ENCODE measurements around the gene UNC13D.
"Not testable (repeated sequence)": the region's sequence is repeated elsewhere in the genome, so short reads cannot be mapped to it uniquely, and the experiment has no call there.

The UNC13D gene

DNA sequence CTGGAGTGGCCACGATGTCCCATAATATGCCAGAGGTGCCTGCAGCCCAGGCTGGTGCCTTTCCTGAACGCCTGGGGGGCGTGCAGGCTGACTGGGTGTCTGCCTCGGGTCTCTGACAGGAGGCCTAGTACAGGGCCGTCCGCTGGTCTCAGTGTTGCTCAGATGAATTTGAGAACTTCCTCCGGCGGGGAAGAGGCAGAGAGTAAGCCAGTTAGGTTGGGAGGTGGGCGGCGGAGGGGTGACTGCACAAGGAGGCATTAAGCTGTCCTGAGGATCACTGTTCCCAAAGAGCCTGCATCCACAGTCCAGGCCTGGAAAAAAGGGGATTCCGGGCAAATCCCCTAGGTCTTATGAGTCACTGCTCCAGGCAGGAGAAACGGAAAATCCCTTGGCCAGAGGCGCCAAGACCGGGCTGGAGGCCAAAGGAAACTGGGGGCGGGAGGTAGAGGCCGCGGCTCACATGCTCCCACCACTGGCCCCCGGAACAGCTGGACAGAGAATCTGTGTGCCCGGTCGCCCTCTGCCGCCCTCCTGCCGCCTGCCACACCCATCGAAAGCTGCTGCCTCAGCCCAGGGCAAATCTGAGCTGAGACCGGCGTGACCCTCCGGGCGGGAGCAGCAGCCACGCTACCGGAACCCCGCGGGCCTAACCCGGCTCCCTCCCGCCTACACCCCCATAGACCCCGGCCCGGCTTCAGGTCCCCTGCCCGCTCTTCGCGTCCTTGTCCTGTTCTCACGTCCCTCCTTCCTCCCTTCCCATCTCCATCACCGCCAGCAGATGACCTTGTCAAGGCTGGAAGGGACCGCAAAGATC lies 32.9 kb upstream of the UNC13D start:
- DNase-seq (ENCODE audit: low spot score in 2 of 2): peak in 1 of 2 donors; percentile 76
- H3K4me3 Mint-ChIP-seq: peak overlapping the region; percentile 85
- peaks cover 38% of the 10 kb centered on the region for H3K4me1 Mint-ChIP-seq
- H3K27ac Mint-ChIP-seq: peak overlapping the region; percentile 91
- H3K9me3 Mint-ChIP-seq: no peaks in the 10 kb centered on the region
- H3K36me3 Mint-ChIP-seq: peaks cover 11% of the 10 kb centered on the region
- peak; percentile 53 for ATAC-seq

DNA sequence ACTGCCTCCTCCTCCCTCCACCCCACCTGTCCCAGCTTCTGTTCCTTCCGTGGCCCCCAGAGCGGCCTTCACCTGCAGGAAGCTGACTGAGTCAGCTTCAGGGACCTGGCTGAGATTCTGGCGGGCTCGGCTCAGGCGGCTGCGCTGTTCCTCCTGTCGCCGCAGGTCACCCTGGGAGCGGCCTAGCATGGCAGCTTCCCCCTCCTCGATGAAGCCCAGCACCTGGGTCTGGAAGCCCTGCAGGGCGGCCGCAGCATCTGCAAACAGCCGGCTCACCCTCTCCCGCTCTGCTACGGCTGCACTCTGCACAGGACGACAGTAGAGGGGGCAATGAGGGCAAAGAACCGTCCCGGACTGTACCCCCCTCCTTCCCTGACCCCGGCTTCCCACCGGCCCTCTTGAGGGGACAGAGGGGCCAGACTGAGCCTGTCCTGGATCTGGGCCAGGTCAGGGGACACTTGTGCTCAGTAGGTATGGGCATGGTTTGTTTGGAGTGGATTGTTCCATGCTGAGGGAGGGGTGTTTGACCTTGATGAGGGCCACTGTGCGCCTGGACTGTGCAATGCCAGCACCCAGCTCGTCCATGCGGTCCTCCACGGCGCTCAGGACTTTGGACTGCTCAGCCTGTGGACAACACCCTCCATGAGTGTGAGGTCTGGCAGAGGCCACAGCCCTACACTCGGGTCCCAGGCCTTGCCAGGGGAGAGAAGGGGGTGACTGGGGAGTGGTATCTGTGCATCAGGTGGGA lies 32.2 kb upstream of the UNC13D start:
- DNase-seq (ENCODE audit: low spot score in 2 of 2) (peak; percentile 34 to 81), ATAC-seq (peak; percentile 55)
- peaks cover 30% of the 10 kb centered on the region for H3K4me1 Mint-ChIP-seq
- peaks cover 11% of the 10 kb centered on the region for H3K36me3 Mint-ChIP-seq
- H3K27ac Mint-ChIP-seq: peak overlapping the region; percentile 91
- H3K4me3 Mint-ChIP-seq: peak overlapping the region; percentile 85
- H3K9me3 Mint-ChIP-seq: no peaks in the 10 kb centered on the region

DNA sequence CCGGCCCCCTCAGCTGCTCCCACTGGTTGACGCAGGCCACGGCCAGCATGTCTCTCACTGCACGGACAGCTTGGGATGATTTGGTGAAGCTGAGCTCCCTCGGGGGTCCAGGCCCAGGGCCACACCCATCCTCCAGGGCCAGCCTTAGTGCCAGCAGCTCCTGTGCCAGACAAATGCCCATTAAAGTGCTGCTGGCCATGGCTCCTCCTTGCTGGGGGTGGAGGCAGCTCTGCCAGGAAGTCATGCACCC lies 31.7 kb upstream of the UNC13D start:
- H3K36me3 Mint-ChIP-seq: peaks cover 11% of the 10 kb centered on the region
- H3K27ac Mint-ChIP-seq: peak overlapping the region; percentile 91
- ATAC-seq (no peak), DNase-seq (ENCODE audit: low spot score in 2 of 2) (no peak)
- H3K4me3 Mint-ChIP-seq: peak overlapping the region; percentile 85
- H3K4me1 Mint-ChIP-seq: peaks cover 29% of the 10 kb centered on the region
- no peaks in the 10 kb centered on the region for H3K9me3 Mint-ChIP-seq

GRCh38 chr17:75875182-75875939 lies 31.2 kb upstream of the UNC13D start:
- H3K27ac Mint-ChIP-seq: peak overlapping the region; percentile 91

GRCh38 chr17:75874323-75875181 lies 30.3 kb upstream of the UNC13D start:
- Mint-ChIP-seq H3K9me3 (no peaks in the 10 kb centered on the region), H3K36me3 (peaks cover 11% of the 10 kb centered on the region), H3K4me3 (no peak overlapping the region), H3K4me1 (peaks cover 29% of the 10 kb centered on the region), H3K27ac (no peak overlapping the region)
- DNase-seq (ENCODE audit: low spot score in 2 of 2) (no peak), ATAC-seq (no peak)

More at GRCh38 chr17:75875182-75875939, 31.2 kb upstream of the UNC13D start:
- ATAC-seq (no peak), DNase-seq (ENCODE audit: low spot score in 2 of 2) (no peak)
- H3K9me3 Mint-ChIP-seq: no peaks in the 10 kb centered on the region
- H3K4me1 Mint-ChIP-seq: peaks cover 29% of the 10 kb centered on the region
- peaks cover 11% of the 10 kb centered on the region for H3K36me3 Mint-ChIP-seq
- peak overlapping the region; percentile 85 for H3K4me3 Mint-ChIP-seq

DNA sequence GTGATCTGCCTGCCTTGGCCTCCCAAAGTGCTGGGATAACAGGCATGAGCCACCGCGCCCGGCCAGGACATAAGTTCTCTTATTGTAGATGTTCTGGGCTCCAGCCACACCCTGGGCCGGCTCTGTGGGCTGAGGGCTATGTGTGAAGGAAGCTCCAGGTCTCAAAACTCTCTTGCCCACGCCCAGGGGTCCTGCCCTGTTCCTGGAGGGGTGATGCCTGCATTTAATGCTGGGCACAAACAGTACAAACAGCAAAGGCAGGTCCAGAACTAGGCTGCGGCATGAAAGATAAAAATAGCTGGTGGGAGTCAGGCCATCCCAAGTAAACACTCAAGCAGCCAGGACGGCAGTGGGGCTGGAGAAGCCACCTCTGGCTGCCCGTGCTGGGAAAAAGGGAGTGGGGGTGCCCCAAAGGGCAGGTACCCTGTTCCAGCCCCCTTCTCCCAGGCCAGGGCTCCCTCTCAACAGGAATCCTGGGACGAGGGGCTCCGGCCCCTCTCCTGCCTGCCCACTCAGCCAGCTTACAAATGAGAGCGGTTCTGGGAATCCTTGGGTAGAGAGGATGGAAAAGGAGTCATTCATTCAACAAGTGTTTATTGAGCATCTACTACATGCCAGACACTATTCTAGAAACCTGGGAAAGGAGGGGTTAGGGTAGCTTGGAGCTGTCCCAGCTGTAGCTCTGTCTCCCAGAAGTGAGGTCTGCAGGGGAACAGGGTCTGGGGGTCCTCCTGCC lies 29.6 kb upstream of the UNC13D start:
- Mint-ChIP-seq H3K36me3 (peaks cover 11% of the 10 kb centered on the region), H3K9me3 (no peaks in the 10 kb centered on the region), H3K27ac (peak overlapping the region; percentile 92), H3K4me1 (peaks cover 29% of the 10 kb centered on the region), H3K4me3 (no peak overlapping the region)
- no peak for DNase-seq (ENCODE audit: low spot score in 2 of 2)
- no peak for ATAC-seq

DNA sequence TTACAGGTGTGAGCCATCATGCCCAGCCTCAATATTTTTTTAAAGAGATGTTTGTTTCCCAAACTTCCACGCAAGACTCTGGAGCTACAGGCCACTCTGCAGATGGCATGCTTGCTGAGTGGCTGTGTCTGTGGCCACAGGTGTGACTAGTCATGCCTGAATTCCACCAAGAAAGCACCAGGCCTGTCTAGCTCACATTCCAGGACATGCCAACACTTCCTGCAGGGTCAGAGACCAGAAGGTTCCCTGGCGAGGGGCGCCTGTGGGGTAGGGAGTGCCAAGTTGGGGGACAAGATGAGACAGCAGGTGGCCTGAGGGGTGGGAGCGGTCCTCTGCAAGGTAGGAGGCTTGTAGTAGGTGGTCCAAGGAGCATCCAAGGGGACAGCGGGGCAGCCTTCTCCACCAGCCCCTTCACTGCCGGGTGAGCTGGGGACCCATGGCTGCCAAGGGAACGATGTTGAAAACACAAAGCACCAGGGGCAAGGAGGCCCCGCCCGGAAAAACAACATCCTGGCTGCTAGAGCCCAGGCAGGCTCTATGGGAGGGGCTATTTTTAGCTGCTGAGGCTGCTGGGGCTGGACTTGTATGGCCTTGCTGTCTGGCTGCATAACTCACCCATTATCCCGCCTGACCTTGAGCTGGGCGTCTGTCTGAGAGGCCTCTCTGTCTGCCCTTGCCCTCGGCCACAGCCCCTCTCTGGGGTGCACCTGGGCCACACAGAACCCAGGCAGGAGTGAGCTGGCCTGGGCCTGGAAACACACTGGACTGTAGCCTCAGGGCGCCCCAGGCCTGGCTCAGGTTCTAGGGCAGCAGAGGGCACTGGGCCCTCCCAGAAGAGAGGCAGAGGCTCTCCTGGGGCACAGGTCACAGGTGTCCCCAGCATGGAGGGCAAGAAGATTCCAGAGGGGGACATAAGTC lies 28.5 kb upstream of the UNC13D start:
- DNase-seq (ENCODE audit: low spot score in 2 of 2): no peak
- Mint-ChIP-seq H3K4me3 (no peak overlapping the region), H3K27ac (peak overlapping the region; percentile 92), H3K9me3 (no peaks in the 10 kb centered on the region), H3K36me3 (peaks cover 10% of the 10 kb centered on the region), H3K4me1 (peaks cover 26% of the 10 kb centered on the region)
- peak; percentile 31 for ATAC-seq

GRCh38 chr17:75870228-75870627 lies 26.0 kb upstream of the UNC13D start:
- H3K4me3 Mint-ChIP-seq; ATAC-seq; DNase-seq (ENCODE audit: low spot score in 2 of 2); H3K9me3 Mint-ChIP-seq; H3K36me3 Mint-ChIP-seq: not testable (repeated sequence)
- Mint-ChIP-seq H3K27ac (peak overlapping the region; percentile 4), H3K4me1 (peaks cover 13% of the 10 kb centered on the region)

- no peak overlapping the region for H3K4me3 Mint-ChIP-seq
- no peaks in the 10 kb centered on the region for H3K9me3 Mint-ChIP-seq
- no peak for ATAC-seq
- H3K4me1 Mint-ChIP-seq: peaks cover 21% of the 10 kb centered on the region
- H3K27ac Mint-ChIP-seq: peak overlapping the region; percentile 40
- H3K36me3 Mint-ChIP-seq: peaks cover 11% of the 10 kb centered on the region
- DNase-seq (ENCODE audit: low spot score in 2 of 2): no peak
These were observed 25.3 kb upstream of the UNC13D start for GRCh38 chr17:75869282-75870141.

- DNase-seq (ENCODE audit: low spot score in 2 of 2); H3K9me3 Mint-ChIP-seq; H3K36me3 Mint-ChIP-seq; H3K4me3 Mint-ChIP-seq; ATAC-seq: not testable (repeated sequence)
- peaks cover 26% of the 10 kb centered on the region for H3K4me1 Mint-ChIP-seq
- H3K27ac Mint-ChIP-seq: peak overlapping the region; percentile 40
These were observed 24.6 kb upstream of the UNC13D start for GRCh38 chr17:75868730-75869281.

DNA sequence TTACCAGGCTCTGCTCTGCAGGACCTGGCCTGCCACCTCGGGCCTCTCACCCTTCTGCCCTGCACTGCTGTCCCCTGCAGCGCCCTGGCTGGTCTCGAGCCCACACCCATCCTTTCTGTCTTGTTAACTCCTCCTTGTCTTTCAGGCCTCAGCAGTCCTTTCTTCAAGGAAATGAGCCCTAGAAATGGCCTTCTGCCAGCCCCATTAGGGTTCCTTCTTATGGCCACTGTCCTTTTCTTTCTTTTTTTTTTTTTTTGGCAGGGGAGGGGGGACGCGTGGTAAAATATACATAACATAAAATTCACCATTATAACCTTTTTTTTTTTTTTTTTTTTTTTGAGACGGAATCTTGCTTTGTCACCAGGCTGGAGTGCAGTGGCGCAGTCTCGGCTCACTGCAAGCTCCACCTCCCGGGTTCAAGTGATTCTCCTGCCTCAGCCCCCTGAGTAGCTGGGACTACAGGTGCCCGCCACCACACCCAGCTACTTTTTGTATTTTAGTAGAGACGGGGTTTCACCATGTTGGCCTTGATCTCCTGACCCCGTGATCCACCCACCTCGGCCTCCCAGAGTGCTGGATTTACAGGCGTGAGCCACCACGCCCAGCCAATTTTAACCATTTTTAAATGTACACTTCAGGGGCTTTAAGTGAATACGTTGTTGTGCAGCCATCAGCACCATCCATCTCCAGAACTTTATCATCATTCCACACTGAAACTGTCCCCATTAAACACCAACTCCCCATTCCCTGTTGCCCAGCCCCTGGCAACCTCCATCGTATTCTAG lies 21.4 kb upstream of the UNC13D start:
- not testable (repeated sequence) for H3K36me3 Mint-ChIP-seq; H3K27ac Mint-ChIP-seq; DNase-seq (ENCODE audit: low spot score in 2 of 2); ATAC-seq; H3K9me3 Mint-ChIP-seq
- peaks cover 28% of the 10 kb centered on the region for H3K4me1 Mint-ChIP-seq
- H3K4me3 Mint-ChIP-seq: peak overlapping the region; percentile 51

GRCh38 chr17:75864887-75865286 lies 20.7 kb upstream of the UNC13D start:
- ATAC-seq: peak; percentile 86
- Mint-ChIP-seq H3K4me1 (peaks cover 28% of the 10 kb centered on the region), H3K27ac (peak overlapping the region; percentile 92), H3K4me3 (peak overlapping the region; percentile 51)
- not testable (repeated sequence) for DNase-seq (ENCODE audit: low spot score in 2 of 2); H3K36me3 Mint-ChIP-seq; H3K9me3 Mint-ChIP-seq
